ENCODE results near the gene DUSP18.

DNA sequence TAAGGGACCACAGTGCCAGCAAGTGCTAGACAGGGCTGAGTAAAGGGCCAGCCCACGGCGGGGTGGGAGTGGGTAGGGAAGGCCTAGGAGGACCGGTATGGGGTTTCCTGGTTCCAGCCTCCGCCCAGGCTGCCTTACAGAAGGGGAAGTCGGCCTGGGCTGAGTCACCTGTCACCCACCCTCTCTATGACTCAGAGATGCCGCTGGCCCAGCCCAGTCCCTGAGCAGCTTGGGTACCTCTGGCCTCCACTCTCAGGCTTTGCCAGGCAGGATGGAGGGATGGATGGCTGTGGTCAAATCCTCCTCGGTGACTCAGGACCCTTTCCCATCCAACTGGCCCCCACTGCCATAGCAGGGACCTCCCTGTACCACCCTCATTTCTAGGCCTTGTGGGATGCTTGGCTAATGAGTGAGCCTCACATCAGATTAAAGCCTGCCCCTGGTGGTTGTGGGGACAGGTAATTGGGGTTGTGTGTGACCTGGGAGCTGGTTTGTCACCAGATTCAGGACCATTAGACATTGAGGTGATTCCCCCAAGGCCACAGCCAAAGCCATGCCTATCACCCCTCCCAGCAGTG lies 18.2 kb downstream of the DUSP18 start:
- TF ChIP-seq POLR2A (IDR thresholded peaks at IDR 0.05; ENCODE audit: low read length) (no peak), ZFP36 (IDR thresholded peaks at IDR 0.05; ENCODE audit: borderline replicate concordance, partially characterized antibody) (no peak), CEBPB (IDR thresholded peaks at IDR 0.05) (no peak), MAFK (IDR thresholded peaks at IDR 0.05; ENCODE audit: partially characterized antibody) (no peak)
- TF ChIP-seq, protein P1, sequence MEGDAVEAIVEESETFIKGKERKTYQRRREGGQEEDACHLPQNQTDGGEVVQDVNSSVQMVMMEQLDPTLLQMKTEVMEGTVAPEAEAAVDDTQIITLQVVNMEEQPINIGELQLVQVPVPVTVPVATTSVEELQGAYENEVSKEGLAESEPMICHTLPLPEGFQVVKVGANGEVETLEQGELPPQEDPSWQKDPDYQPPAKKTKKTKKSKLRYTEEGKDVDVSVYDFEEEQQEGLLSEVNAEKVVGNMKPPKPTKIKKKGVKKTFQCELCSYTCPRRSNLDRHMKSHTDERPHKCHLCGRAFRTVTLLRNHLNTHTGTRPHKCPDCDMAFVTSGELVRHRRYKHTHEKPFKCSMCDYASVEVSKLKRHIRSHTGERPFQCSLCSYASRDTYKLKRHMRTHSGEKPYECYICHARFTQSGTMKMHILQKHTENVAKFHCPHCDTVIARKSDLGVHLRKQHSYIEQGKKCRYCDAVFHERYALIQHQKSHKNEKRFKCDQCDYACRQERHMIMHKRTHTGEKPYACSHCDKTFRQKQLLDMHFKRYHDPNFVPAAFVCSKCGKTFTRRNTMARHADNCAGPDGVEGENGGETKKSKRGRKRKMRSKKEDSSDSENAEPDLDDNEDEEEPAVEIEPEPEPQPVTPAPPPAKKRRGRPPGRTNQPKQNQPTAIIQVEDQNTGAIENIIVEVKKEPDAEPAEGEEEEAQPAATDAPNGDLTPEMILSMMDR (IDR thresholded peaks at IDR 0.05) = no peak
- TF ChIP-seq, protein P2, sequence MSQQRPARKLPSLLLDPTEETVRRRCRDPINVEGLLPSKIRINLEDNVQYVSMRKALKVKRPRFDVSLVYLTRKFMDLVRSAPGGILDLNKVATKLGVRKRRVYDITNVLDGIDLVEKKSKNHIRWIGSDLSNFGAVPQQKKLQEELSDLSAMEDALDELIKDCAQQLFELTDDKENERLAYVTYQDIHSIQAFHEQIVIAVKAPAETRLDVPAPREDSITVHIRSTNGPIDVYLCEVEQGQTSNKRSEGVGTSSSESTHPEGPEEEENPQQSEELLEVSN (IDR thresholded peaks at IDR 0.05; ENCODE audit: borderline replicate concordance, low read depth) = no peak

All from A549 (cell line).